ENCODE data around the gene PDE1A. TPM values are rescaled to one million over a fixed set of nuclear protein-coding genes. Genes with fewer than 3 reads are reported as not detected.

The PDE1A gene
- total RNA-seq, 1 donor from 2014 or later: not detected

- TF ChIP-seq CTCF (conservative IDR thresholded peaks at IDR 0.05; ENCODE audit: low read depth, low read length): peak; percentile 40
- no peak for DNase-seq (ENCODE audit: low read depth)
Observed at GRCh38 chr2:182101263-182101662, 325.6 kb downstream of the PDE1A start.

GRCh38 chr2:182098648-182099047 lies 328.2 kb downstream of the PDE1A start:
- DNase-seq (ENCODE audit: low read depth): no peak
- TF ChIP-seq CTCF (conservative IDR thresholded peaks at IDR 0.05; ENCODE audit: low read depth, low read length): no peak
- no peak overlapping the region for H3K4me3 ChIP-seq (ENCODE audit: low read depth, low read length)

More at GRCh38 chr2:182101263-182101662, 325.6 kb downstream of the PDE1A start:
- no peak overlapping the region for H3K4me3 ChIP-seq (ENCODE audit: low read depth, low read length)

DNA sequence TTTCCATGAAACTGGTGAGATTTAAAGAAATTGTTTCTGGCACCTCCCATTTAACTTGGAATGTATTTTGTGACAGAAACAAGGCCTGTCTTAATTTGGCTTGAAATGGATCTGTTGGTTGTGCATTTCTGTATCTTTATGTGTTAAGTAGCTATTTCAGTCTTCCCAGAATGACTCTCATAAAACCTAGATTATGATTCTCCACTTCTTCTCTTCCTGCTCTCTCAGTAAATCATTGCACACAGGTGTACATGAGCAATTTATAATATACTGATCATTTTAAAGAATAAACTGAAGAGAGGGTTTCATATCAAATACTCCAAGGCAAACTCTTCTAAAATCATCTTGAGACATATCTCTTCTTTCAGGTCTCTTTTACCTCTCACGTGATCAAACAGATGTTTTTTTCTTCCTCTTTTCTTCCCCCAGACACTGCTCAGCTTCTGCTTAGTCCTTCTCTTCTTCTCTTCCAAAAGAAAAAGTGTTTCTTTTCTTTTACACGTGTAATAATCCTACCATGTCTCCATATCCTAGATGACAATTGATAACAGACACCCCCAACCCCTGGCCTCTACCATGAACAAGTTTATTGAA lies 329.2 kb downstream of the PDE1A start:
- DNase-seq (ENCODE audit: low read depth): no peak
- TF ChIP-seq CTCF (conservative IDR thresholded peaks at IDR 0.05; ENCODE audit: low read depth, low read length): no peak
- H3K4me3 ChIP-seq (ENCODE audit: low read depth, low read length): no peak overlapping the region

DNA sequence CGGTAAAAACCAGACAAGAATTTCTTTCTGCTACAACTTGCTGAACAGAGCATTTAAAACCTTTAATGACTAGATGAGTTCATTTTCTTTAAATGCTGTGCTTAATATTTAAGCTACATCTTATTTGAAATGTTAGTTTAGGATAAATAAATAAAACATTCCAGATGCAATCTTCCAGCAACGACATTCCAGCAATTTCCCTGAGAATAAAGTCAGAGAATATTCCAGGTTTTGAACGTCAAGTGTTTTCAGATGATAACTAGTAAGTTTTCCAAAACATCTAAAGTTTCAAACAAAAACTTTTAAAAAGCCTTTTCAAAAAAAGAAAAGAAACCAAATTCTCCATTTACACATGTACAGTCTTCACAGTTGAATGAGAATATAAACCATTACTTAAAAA lies 336.4 kb downstream of the PDE1A start:
- no peak for TF ChIP-seq CTCF (conservative IDR thresholded peaks at IDR 0.05; ENCODE audit: low read depth, low read length)
- no peak for DNase-seq (ENCODE audit: low read depth)
- H3K4me3 ChIP-seq (ENCODE audit: low read depth, low read length): no peak overlapping the region
